ENCODE results near the gene NFATC1. TPM values are rescaled to one million over a fixed set of nuclear protein-coding genes. Genes with fewer than 3 reads are reported as not detected.

Gene NFATC1
- polyA plus RNA-seq, 1 of the 3 experiments (the other 2 are of a cell fraction), result 0.02 TPM

GRCh38 chr18:79471046-79471445 lies 75.3 kb downstream of the NFATC1 start:
- DNase-seq, result no peak
- no peaks in the 10 kb centered on the region for H3K9me3 ChIP-seq
- TF ChIP-seq RFX5 (IDR thresholded peaks at IDR 0.05; ENCODE audit: low read length), result no peak
- no peak for TF ChIP-seq MXI1 (IDR thresholded peaks at IDR 0.05; ENCODE audit: low read depth, low read length)
- no peak for TF ChIP-seq ELF1 (IDR thresholded peaks at IDR 0.05)
- no peak for TF ChIP-seq TCF12 (IDR thresholded peaks at IDR 0.05)
- TF ChIP-seq EZH2phosphoT487 (IDR thresholded peaks at IDR 0.05; ENCODE audit: borderline replicate concordance, low read depth), result no peak
- no peak for TF ChIP-seq RXRA (IDR thresholded peaks at IDR 0.05; ENCODE audit: borderline replicate concordance, low read depth)
- TF ChIP-seq, protein P1, sequence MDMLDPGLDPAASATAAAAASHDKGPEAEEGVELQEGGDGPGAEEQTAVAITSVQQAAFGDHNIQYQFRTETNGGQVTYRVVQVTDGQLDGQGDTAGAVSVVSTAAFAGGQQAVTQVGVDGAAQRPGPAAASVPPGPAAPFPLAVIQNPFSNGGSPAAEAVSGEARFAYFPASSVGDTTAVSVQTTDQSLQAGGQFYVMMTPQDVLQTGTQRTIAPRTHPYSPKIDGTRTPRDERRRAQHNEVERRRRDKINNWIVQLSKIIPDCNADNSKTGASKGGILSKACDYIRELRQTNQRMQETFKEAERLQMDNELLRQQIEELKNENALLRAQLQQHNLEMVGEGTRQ (IDR thresholded peaks at IDR 0.05; ENCODE audit: borderline replicate concordance, low read depth, low read length), result no peak
- TF ChIP-seq, protein P2, sequence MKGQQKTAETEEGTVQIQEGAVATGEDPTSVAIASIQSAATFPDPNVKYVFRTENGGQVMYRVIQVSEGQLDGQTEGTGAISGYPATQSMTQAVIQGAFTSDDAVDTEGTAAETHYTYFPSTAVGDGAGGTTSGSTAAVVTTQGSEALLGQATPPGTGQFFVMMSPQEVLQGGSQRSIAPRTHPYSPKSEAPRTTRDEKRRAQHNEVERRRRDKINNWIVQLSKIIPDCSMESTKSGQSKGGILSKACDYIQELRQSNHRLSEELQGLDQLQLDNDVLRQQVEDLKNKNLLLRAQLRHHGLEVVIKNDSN (IDR thresholded peaks at IDR 0.05; ENCODE audit: borderline replicate concordance, low read depth), result no peak
- no peak for TF ChIP-seq SMC3 (IDR thresholded peaks at IDR 0.05; ENCODE audit: low read depth, low read length)
- TF ChIP-seq YY1 (IDR thresholded peaks at IDR 0.05; ENCODE audit: low read depth), result no peak
- TF ChIP-seq TEAD4 (IDR thresholded peaks at IDR 0.05; ENCODE audit: borderline replicate concordance, insufficient read depth), result no peak
- TF ChIP-seq ZBTB33 (IDR thresholded peaks at IDR 0.05; ENCODE audit: borderline replicate concordance, low read depth), result no peak
- no peak for TF ChIP-seq CHD2 (IDR thresholded peaks at IDR 0.05; ENCODE audit: low read length, partially characterized antibody)
- no peak for TF ChIP-seq GABPA (IDR thresholded peaks at IDR 0.05; ENCODE audit: low read depth)
- no peak for TF ChIP-seq NRF1 (IDR thresholded peaks at IDR 0.05; ENCODE audit: low read depth, low read length)
- no peak for TF ChIP-seq RCOR1 (IDR thresholded peaks at IDR 0.05; ENCODE audit: low read length)
- no peak for TF ChIP-seq JUND (IDR thresholded peaks at IDR 0.05)
- no peak for TF ChIP-seq MAX (IDR thresholded peaks at IDR 0.05; ENCODE audit: low read depth)
- H3K9ac ChIP-seq, result no peak overlapping the region
- H3K27me3 ChIP-seq (ENCODE audit: insufficient read depth), result peaks cover 74% of the 10 kb centered on the region
- no peak overlapping the region for H3K27ac ChIP-seq (ENCODE audit: low read depth in 2 of 2, low read length in 1 of 2)
- 19% methylated on average over 14 of the region's 16 CpGs for WGBS (ENCODE audit: low lambda C conversion rate)
- H3K36me3 ChIP-seq (replicated peaks in 1 of 2; ENCODE audit: control insufficient read depth in 1 of 2, insufficient read depth in 2 of 2, low read length in 1 of 2), result no peaks in the 10 kb centered on the region
- no peak overlapping the region for H3K4me2 ChIP-seq
- no peaks in the 10 kb centered on the region for H3K9me2 ChIP-seq
- no peaks in the 10 kb centered on the region for H3F3A ChIP-seq (replicated peaks; ENCODE audit: insufficient read depth)
- H3K4me1 ChIP-seq (ENCODE audit: control insufficient read depth in 1 of 2, insufficient read depth in 2 of 2, low read depth in 1 of 2, low read length in 1 of 2), result no peaks in the 10 kb centered on the region
- H3K79me2 ChIP-seq (ENCODE audit: insufficient read depth), result no peaks in the 10 kb centered on the region
- no peaks in the 10 kb centered on the region for H4K20me1 ChIP-seq (ENCODE audit: insufficient read depth)
- ChIA-PET CTCF (no interaction called here), POLR2A (no interaction called here)
- H3K4me3 ChIP-seq (ENCODE audit: low read depth in 2 of 2, low read length in 1 of 2), result no peak overlapping the region
- H2AFZ ChIP-seq (ENCODE audit: low read depth), result no peak overlapping the region
